GM08714 (cell line): ENCODE data around the gene STYXL1.

Experiments
- H3K4me3 ChIP-seq: fragments of 200-500 bp; sonication (Bioruptor generic); 2 replicates; pipeline ENCODE4 v1.5.1; 2014; ENCODE audit warnings: mild to moderate bottlenecking, low read length, inconsistent platforms
- ZNF274 ChIP-seq: IDR thresholded peaks from 2 replicates; pipeline ENCODE4 v1.6.1; 2012; ENCODE audit warnings: mild to moderate bottlenecking, low read depth, low read length

STYXL1 gene

GRCh38 chr7:75986147-75986781 lies 61.5 kb downstream of the STYXL1 start:
- H3K4me3 ChIP-seq: no peak overlapping the region
- no peak for TF ChIP-seq ZNF274

- H3K4me3 ChIP-seq: no peak overlapping the region
- no peak for TF ChIP-seq ZNF274
Measured at GRCh38 chr7:75985518-75986146, 62.2 kb downstream of the STYXL1 start.

GRCh38 chr7:75985009-75985517 lies 62.7 kb downstream of the STYXL1 start:
- TF ChIP-seq ZNF274: no peak

GRCh38 chr7:75984130-75985008 lies 63.4 kb downstream of the STYXL1 start:
- no peak overlapping the region for H3K4me3 ChIP-seq
- TF ChIP-seq ZNF274: no peak

More at GRCh38 chr7:75985009-75985517, 62.7 kb downstream of the STYXL1 start:
- H3K4me3 ChIP-seq: no peak overlapping the region

GRCh38 chr7:75983471-75984129 lies 64.2 kb downstream of the STYXL1 start:
- no peak overlapping the region for H3K4me3 ChIP-seq
- no peak for TF ChIP-seq ZNF274

GRCh38 chr7:75982306-75983064 lies 65.3 kb downstream of the STYXL1 start:
- no peak for TF ChIP-seq ZNF274
- no peak overlapping the region for H3K4me3 ChIP-seq

- no peak overlapping the region for H3K4me3 ChIP-seq
- TF ChIP-seq ZNF274: no peak
Measured at GRCh38 chr7:75981453-75982305, 66.1 kb downstream of the STYXL1 start.

- no peak for TF ChIP-seq ZNF274
Measured at GRCh38 chr7:75981203-75981452, 66.7 kb downstream of the STYXL1 start.

GRCh38 chr7:75980430-75981202 lies 67.2 kb downstream of the STYXL1 start:
- no peak overlapping the region for H3K4me3 ChIP-seq
- no peak for TF ChIP-seq ZNF274

More at GRCh38 chr7:75981203-75981452, 66.7 kb downstream of the STYXL1 start:
- H3K4me3 ChIP-seq: no peak overlapping the region

GRCh38 chr7:75979759-75980429 lies 67.9 kb downstream of the STYXL1 start:
- no peak for TF ChIP-seq ZNF274
- no peak overlapping the region for H3K4me3 ChIP-seq

GRCh38 chr7:75977743-75978142 lies 70.1 kb downstream of the STYXL1 start:
- H3K4me3 ChIP-seq: no peak overlapping the region
- no peak for TF ChIP-seq ZNF274
